B cell (primary cell): ENCODE measurements around the gene C2CD2L.

Experiments used
- CTCF ChIP-seq: fragments of 200-600 bp; IDR thresholded peaks from one replicate; pipeline ENCODE4 v1.8.0; 2022; ENCODE audit warnings: antibody characterized with exemption, mild to moderate bottlenecking
- EZH2 ChIP-seq: IDR thresholded peaks from 2 replicates; pipeline ENCODE4 v1.6.1; 2012; ENCODE audit warnings: borderline replicate concordance, low read depth, mild to moderate bottlenecking, moderate library complexity, low read length; ENCODE audit not compliant: insufficient read depth, poor library complexity, severe bottlenecking

GRCh38 chr11:119091178-119091577 lies 16.0 kb upstream of the C2CD2L start:
- TF ChIP-seq CTCF (no peak), EZH2 (no peak)
